Non-pigmented ciliary epithelial cell (primary cell): ENCODE data around the gene KRTAP5-6.
"Not testable (repeated sequence)": the region's sequence is repeated elsewhere in the genome, so short reads cannot be mapped to it uniquely, and the experiment has no call there.

Experiments used
- DNase-seq: peaks from one replicate; pipeline ENCODE4 v3.0.0-alpha.2; 2010; ENCODE audit warnings: low read depth

KRTAP5-6 gene

DNA sequence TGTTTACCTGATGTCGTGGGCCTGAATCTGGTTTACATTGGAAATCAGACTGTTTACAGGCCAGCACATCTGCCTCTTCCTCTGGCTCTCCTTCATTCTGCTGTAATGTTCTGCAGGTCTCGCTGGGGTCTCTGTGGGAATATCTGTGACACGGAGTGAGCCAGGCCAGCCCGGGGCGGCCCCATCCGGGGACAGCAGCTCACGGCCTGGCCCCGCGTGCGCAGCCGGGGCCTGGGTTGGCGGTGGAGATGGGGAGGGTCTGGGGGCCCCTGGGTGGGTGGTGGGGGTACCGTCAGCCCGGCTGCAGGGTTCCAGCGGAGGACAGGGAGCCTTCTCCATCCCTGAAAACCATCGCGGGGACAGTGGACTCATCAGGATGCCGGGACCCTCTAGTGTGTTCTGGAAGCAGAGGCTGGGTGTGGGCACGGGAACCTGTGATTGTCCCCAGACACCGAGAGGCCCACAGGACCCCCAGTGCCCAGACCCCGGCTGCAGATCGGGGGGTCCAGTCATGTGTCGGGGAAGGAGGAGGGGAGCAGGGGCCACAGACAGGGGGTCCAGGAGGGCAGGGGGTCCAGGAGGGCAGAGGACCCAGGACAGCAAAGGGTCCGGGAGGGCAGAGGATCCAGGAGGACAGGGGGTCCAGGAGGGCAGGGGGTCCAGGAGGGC is 13.0 kb upstream of the KRTAP5-6 start:
- not testable (repeated sequence) for DNase-seq

DNA sequence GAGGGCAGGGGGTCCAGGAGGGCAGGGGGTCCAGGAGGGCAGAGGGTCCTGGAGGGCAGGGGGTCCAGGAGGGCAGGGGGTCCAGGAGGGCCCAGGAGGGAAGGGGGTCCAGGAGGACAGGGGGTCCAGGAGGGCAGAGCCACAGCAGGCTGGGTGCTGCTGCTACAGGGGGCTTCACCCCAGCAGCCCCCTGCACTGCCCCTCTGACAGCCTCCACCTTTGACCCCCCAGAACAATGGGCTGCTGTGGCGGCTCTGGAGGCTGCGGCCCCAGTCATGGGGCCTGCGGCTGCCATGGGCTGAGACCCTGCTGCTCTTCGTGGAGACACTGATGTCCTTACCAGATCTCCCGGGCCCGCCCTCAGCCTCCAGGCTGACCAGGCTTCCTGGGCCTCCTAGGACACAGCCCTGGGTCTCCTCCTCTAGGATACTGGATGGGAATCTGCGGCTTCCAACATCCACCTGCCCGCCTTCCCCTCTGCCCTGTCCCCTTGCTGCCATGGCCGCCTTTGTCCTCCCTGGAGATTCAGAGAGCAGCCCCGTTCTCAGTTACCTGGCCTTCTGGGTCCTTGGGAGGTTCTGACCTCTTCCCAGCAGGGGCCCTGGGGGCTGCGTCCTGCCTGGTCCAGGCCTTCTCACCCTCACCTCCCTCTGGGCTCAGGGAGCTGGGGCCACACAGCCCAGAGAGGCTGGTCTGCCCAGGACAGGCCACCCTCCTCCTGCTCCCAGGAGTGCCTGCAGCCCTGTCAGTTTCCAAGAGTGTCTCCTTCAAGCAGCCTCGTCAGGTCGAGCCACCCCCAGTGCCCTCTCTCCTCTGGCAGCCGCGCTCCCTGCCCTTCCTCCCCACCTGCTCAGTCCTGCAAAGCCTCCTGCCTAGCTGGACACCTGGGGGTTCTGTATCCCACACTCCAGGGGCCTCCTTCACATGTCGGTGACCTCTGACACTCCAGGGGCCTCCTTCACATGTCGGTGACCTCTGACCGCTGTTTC is 11.8 kb upstream of the KRTAP5-6 start:
- not testable (repeated sequence) for DNase-seq

DNA sequence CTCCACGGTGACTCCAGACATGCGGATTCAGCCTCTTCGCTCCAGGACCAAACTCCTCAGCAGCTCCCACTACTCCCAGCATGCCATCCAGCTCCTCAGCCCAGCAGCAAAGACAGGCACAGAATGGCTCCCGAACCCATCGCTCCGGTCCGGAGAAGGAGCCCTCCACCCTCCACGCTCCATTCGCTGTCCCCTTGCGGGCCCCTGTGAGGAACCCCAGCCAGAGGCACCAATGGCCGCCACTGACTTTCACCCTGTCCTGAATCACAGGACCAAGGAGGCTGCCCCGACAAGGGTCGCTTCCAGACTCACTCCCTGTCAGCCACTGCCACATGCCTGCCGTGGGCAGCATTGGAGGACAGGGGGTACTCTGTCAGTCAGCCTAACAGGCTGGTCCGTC is 10.8 kb upstream of the KRTAP5-6 start:
- not testable (repeated sequence) for DNase-seq

DNA sequence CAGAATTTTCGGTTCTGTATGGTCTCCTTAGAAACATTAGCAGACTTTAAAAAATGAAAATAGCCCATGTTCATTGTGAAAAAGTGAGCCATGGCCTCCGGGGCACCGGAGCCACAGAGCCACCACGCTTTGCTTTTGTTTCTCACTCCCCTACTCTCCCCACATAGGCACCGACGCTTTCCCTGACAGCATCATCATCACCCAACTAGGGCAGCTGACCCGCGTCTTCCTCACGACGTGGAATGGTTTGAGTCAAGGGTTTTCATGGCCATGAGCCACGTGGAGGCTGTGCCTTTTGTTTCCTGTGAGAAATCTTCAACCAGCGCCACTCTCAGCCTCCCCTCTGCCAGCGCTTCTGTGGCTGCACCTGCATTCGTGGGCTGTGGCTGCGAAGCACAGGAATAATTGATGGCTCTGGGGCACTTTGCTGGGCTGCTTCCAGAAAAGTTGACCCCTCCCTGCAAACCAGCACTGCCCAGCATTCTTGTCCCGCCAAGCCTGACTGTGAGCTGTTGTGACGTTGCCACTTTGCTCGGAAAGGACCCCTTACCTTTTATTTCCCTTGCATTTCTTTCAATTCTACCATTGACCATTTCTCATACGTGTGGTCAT is 8.6 kb upstream of the KRTAP5-6 start:
- not testable (repeated sequence) for DNase-seq

DNA sequence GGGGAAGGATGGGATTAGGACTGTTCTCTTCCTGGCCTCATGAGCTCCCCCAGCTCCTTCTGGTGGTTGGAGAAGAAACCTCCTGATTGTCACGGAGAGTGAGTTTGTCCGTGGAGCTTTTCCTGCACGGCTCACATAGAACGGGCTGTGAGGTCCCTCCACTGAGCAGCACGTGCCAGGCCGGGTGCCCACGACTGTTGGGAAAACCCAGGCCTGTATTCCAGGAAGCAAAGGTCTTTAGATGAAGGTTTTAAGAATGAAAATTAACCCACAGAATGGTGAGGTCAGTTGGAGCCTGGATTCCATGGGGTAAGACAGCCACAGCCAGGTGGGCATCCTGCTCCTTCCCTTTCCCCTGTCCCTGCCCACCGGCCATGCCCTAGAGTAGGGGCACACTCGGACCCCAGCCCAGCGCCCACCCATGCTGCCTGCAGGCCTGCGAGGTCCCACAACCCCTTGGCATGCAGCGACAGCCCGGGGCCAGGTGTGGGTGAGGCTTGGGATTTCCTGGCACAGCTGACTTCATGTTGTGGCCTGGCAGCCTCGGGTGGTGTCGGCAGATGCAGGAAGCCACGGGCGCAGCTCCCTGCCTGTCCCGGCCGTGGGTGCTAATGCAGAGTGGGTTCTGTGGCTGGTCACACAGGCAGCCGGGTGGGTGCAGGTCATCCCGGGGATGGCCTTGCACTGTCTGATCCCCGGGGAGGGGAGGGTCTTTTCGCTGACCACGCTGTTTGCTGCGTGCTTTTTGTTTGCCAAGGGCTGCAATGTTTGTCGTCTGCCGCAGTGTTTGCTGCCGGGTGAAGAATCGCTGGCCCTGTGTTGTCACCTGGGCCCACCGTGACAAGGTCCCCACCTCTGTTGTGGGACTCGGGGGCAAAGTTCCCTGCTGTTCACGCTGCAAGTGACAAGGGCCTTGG is 7.5 kb upstream of the KRTAP5-6 start:
- DNase-seq = not testable (repeated sequence)

DNA sequence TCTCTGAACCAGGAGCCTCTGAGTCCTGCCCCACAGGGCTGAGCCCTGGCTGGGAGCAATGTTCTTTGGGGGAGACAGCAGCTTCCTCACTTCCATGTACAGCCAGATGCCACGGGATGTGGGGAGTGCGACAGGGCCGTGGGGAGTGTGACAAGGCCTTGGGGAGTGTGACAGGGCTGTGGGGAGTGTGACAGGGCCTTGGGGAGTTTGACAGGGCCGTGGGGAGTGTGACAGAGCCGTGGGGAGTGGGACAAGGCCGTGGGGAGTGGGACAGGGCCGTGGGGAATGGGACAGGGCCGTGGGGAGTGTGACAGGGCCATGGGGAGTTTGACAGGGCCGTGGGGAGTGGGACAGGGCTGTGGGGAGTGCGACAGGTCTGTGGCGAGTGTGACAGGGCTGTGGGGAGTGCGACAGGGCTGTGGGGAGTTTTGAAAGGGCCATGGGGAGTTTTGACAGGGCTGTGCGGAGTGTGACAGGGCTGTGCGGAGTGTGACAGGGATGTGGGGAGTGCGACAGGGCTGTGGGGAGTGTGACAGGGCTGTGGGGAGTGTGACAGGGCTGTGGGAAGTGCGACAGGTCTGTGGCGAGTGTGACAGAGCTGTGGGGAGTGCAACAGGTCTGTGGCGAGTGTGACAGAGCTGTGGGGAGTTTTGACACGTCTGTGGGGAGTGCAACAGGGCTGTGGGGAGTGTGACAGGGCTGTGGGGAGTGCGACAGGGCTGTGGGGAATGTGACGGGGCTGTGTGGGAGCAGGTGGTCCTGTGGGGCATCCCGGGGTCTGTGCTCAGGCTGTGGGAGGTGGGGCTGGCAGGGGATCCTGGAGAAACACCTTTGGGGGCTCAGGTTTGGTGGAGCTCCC is 6.6 kb upstream of the KRTAP5-6 start:
- no peak for DNase-seq

DNA sequence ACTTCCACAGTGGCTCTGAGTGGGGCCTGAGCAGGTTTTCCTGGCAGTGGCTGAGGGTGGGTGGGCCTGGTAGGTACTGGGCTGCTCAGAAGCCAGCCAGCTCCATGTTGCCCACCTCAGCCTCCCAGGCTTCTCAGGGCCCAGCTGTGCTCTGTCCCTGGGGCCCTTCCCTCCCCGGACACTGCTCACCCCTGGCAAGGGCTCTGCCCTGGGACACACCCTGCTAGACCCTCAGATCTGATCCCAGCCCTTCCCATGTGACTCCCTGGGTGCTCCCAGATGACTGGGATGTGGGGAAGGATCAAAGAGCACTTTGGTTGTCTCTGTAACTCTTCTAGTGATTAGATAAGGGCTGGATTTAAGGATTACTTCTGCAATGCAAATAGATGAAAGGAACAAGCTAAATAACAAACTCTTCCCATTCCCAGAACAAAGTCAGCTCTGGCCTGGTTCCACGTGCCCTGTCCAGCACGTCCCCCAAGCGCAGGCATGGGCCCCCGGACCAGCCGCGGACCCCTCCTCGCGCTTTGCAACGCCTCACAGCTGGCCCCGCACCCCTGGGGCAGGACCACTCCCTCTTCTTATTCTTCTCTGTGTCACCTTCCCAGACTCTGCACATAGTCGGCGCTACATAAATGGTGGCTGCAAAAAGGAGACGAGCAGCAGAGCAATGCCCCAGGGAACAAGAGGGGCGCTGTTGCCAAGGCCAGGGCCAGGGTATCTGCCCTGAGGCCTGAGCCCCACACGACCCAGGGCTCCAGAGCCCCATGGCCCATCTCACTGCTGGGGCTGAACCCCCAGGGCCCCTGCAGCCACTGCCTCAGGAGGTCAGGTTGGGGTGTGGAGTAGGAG is 5.7 kb upstream of the KRTAP5-6 start:
- no peak for DNase-seq

DNA sequence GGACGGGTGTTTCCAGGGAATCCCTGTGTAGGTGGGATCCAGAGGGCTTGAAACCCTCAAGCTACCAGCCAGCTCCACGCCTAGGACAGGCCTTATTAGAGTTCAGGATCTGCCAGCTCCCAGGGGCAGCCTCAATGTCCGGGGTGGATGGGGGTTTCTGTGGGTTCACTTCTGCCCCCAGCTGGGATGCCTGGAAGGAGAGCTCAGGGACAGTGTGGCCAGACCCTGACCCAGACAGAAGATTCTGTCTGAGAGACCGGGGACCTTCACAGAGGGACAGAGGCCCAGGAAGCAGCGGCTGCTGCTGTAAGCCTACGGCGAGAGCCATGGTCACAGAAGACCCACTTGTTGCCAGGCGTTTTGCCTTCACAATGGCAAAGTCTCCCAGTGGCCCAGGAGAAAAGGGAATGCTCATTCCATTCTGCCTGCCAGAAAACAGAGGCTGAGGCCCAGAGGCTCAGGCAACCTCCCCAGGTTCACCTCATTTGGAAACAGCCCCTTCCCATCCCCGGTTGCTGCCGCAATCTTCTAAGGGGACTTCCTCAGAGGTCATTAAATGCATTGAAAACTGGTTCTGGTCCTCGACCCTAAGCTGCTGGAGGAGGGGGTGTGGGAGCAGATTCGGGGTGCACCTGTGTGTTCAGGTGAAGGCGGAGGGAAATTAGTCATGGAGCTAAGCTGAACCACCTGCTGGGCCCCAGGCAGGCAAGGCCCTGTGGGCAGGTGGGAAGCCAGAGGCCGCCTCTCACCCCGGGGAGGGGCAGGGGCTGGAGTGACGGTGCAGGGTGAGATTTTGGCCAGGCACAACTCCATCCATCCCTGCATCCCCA is 4.9 kb upstream of the KRTAP5-6 start:
- DNase-seq = no peak

DNA sequence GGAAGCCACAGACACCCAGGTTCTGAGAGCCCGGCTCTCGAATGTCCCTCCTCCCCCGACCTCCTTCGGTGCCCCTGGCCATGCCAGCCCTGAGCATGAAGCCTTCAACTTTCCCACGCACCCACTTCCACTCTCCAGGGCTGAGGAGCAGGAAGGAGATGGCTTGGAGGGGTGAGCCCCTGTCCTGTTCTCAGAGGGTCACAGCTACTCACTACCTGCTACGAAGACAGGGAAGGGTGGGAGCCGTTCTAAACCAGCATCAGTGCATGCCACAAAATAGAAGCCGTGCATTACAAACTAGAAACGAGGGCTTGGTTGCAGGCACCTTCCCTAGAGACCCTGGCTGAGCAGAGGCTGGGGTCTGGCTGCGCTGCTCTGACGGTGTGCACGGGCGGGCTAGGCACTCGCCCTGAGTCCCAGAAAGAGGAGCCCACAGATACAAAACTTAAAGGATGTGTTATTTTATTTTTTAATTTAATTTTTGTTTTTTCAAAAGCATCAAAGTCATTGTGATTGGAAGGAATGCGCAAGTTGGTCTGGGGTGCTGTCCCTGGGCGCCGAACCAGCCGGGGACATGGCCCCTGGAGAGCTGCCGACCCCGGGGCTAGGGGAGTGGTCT is 4.2 kb upstream of the KRTAP5-6 start:
- no peak for DNase-seq

DNA sequence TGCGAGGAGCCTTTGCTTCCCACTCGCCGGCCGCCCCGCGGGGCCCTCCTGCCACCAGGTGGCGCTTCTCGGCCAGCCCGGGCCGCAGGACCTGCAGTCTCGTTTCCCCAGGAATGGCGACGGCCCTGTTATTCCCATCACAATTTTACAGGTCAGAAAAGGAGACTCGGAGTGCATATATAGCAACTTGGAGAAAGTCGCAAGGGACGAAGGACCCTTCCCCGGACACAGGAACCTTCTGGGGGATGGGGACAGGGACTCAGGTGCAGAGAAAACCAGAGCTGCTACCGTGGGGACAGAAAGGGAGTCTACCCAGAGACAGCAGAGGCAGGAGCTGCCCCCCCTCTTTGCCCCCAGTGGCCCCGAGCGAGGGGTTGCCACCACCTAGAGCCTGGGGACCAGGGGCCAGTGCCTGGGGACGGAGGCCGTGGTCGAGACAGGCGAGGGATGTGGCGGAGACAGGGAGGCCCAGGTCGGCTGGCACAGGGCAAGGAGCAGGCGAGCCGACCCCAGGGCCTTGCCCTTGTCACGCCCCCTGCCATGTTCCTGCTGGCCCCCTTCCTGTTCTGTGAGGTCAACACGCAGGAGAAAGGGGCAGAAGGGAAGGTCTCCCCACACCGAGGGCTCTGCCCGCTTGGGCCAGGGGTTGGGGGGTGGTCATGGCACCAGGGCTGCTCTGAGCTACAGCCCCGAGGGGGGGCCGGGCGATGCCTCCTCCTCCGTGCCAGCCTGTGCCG is 3.5 kb upstream of the KRTAP5-6 start:
- DNase-seq = no peak

DNA sequence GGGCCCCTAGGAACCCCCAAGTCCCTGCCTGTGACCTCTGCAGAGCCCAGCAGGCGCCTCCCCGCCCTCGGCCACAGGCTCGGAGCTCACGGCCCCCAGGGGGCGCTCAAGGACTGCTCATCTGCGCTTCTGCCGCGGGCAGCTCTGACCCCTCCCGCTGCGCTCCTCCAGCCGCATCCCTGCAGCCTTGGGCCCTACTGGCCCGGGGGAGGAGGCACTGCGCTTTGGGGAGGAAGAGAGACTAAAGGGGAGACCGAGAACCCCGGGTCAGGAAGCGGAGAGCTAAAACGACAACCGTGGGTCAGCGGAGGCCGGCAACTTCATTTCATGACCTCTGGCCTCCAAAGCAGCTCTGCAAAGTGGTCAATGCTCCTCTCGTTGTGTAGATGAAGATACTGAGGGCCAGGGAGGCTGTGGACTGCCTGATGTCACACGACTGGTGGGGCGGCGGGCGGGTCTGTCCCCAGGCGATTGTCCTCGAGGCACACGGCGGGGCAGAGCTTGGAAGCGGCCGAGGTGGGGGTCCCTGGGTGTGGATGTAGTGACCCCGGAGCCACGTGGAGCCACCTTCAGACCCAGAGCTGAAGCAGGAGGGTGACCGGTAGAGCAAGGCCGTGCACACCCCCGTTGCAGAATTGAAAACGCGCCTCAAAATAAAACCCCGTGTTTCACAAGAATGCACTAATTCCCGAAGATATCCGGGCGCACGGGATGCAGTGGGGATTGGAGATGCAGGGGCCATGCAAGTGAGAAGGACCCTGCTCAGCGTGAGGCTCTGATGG is 2.7 kb upstream of the KRTAP5-6 start:
- peak; percentile 27 for DNase-seq

DNA sequence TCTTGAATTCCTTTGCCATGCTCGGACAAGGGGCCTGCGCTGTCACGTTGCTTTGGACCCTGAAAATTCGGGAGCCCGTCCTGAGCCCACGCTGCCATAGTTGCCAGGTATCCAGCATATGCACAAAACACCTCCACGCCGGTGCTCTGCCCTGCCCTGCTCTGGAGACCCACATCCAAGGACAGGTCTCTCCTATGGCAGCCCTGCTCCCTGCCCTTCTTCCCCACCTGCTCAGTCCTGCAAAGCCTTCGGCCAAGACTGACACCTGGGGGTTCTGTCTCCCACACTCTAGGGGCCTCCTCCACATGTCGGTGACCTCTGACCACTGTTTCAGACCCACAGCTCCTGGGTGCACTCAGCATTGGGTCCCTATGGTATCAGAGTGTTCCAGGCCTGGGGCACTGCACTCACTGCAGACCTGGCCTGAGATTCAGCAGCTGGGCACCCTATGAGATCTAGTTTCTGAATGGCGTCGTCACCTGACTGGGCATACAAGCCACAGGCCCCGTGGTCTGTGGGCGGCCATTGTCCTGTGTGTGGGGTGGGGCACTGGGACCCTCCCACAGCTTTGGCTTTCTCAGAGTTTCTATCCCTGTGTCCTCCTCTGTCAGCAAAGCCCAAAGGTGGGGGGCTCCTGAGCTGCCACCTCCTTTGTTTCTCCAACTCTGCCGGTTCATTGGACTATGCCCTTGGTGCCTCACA is 2.0 kb upstream of the KRTAP5-6 start:
- DNase-seq = no peak

DNA sequence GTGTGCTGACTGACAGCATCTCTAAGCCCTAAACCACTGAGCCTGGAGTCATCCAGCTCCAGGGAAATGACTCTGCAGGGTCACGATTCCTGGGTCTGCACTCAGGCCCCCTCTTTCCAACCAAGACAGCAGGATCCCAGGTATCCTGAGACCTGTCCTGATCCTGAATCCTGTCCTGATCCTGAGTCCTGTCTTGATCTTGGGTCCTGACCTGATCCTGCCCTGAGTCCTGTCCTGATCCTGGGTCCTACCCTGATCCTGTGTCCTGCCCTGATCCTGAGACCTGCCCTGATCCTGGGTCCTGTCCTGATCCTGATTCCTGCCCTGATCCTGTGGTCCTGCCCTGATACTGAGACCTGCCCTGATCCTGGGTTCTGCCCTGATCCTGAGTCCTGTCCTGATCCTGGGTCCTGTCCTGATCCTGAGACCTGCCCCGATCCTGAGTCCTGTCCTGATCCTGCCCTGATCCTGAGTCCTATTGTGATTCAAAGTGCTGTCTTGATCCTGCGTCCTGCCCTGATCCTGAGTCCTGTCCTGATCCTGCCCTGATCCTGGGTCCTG is 1.4 kb upstream of the KRTAP5-6 start:
- DNase-seq = no peak

DNA sequence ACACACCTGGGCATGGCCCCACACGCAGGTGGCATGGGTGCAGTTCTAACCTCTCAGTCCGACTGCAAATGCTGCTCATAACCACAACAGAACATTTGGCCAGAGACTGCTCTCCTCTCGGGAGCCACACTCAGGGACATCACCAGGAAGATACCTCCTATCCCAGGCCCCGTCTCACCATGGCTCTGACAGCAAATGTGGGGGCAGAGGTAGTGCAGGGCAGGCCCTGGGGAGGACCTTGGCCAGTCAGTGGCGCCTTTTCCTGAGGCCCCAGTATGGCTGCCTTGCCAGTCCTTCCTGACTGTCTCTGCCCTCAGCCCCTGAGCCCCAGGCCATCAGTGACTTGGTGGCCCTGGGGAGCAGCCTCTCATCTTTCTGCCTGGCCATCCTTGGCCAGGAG is 2.8 kb downstream of the KRTAP5-6 start:
- DNase-seq = no peak

DNA sequence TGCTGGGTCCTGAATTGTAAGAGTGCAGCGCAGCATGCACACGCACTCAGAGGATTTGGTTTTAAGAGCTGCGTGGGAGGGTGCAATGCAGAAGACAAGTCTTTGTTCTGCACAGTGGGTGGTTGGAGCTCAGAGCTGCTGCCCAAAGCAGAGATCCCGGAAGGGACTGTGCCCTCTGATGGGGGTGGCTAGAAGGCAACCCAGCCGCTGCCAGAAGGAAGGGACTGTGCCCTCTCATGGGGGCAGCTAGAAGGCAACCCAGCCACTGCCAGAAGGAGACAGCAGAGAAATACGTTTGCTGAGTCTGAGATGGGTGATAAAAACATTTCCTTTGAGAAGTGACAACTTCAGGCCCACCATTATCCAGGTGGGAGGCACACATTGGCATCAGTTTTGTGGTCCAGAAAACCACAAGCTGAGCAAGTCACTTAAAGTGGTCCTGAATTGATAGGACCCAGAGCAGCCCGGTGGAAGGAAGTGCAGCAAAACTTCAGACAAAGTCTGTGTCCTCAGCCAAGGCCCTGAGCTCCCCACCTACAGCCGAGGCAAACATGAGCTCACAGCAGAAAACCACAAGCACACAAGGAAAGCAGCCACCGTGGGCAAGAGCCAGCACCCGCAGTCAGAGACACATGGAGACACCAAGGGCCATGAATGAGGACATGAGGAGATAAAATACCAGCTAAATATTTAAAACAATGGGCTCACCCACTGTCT is 4.3 kb downstream of the KRTAP5-6 start:
- DNase-seq = no peak
